Measurements from ENCODE around the gene CFL1.
A peak's percentile ranks its signal among the peaks of the same experiment; 100 is the strongest.

Gene CFL1

DNA sequence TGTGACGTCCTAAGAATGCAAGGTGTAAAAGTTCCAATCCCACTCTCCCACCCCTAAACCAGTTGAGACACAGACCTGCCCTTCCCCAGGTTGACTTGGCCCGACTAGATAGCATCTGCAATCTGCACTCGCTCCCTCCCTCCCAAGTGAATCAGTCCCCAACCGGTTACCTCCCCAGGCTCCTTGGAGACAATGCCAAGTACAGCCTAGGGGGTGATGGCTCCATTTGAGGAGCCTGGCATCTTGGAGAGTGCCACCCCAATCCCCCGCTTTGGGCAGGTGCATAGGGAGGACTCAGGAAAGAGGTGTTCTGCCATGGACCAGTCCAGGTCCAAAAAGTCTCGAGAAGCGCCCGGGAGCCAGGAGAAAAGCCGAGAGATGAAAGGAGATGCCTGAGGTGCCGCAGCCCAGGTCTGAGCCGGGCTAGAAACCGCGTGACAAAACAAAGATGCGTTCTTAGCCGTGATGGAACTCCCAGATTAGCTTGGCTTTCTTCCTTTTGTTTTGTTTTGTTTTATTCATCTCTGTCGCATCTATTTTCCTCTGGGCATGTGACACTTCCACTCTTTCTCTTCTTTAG lies 42.9 kb downstream of the CFL1 start:
- Histone ChIP-seq H3K4me1 (ENCODE audit: control insufficient read depth in 5 of 5, insufficient read depth in 5 of 5, low read length in 5 of 5) (peaks cover 24 to 69% (median 61%) of the 10 kb centered on the region in 5 donors), H3K27ac (ENCODE audit: low read depth, low read length) (peak overlapping the region; percentile 99)

DNA sequence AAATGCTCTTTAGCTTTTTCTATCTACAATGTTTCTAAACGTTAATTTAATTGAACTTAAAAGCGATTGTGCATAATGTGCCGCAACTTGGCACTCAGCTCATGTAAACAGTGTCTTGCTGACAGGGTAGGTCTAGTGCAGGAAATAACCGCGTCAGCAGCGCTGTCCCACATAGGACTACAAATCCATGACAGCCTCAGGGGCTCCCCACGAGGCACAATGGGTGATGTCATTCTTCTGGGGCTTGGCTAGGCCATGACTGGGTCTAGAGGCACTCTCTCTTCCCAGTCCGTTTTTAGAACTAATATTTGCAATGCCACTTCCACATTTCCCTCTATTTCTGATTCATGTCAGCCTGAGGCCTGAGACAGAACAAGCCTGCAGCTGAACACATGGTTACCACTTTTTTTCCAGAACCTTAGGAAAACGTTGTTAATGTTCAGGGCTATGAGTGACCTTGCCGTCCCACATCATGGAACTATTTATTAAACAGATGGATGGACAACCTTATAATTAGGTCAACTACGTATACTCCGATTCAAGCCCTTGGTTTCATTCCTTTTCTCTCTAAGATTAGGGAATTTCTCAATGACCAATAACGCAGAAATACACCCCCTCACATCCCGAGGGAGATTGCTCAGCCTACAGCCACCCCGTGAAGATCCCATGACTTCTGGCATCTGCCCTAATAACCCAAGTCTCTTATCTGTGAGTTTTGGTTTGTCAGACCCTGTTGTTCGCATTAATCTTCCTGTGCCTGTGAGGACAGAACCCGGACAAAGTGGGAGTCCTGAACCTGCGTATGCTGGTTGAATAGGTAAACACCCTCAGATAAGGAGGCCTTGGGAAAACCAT lies 43.6 kb downstream of the CFL1 start:
- peak overlapping the region in 4 of 5 donors; percentile 23 to 81 (median 70) for H3K9ac ChIP-seq (ENCODE audit: low read length in 5 of 5)

More for the DNA sequence above, 42.9 kb downstream of the CFL1 start:
- H3K9me3 ChIP-seq (ENCODE audit: control insufficient read depth in 5 of 5, low read length in 5 of 5) = no peaks in the 10 kb centered on the region
- peaks cover 0 to 4% (median 0%) of the 10 kb centered on the region in 5 donors for H3K27me3 ChIP-seq (ENCODE audit: control insufficient read depth in 5 of 5, insufficient read depth in 4 of 5, low read length in 5 of 5)
- H3K4me3 ChIP-seq (ENCODE audit: low read depth in 1 of 5, low read length in 5 of 5) = no peak overlapping the region
- peak overlapping the region in 4 of 5 donors; percentile 23 to 81 (median 70) for H3K9ac ChIP-seq (ENCODE audit: low read length in 5 of 5)
- H3K36me3 ChIP-seq (ENCODE audit: control insufficient read depth in 5 of 5, insufficient read depth in 5 of 5, low read length in 5 of 5) = peaks cover 0 to 2% (median 0%) of the 10 kb centered on the region in 5 donors

DNA sequence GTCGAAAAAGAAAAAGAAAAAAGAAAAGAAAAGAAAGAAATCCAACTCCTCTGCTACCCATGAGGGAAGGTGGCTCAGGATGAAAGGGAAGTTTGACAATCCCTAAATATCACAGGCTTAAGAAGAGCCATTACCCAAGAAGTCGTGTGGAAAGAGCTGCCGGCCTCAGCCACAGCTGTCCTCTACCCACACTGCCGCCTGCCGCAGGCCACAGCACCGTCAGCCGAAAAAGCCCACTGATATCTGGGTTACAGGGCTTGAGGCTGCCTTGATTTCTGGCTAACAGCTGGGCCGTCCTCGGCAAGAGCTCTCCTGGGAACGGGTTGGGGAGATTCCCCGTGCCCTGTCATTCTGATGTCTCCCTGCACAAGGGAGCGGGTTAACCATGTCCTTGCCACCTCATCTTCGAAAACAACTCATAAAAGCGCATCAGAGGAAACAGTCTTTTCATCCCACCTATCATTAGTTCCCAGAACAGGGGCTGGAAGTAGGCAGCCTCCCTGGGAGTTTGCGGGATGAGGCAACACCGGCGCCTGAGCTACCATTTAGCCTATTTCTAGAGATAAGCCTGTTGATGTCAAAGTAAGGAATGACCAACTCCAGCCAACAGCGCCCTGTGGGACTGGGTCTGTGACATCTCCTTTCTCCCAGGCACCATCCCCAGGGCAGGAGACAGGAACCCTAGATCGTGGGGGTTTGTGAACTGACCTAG lies 46.1 kb downstream of the CFL1 start:
- Histone ChIP-seq H3K4me1 (ENCODE audit: control insufficient read depth in 5 of 5, insufficient read depth in 5 of 5, low read length in 5 of 5) (peaks cover 24 to 64% (median 55%) of the 10 kb centered on the region in 5 donors), H3K36me3 (ENCODE audit: control insufficient read depth in 5 of 5, insufficient read depth in 5 of 5, low read length in 5 of 5) (peaks cover 0 to 2% (median 0%) of the 10 kb centered on the region in 5 donors), H3K27ac (ENCODE audit: low read depth, low read length) (peak overlapping the region; percentile 99), H3K9me3 (ENCODE audit: control insufficient read depth in 5 of 5, low read length in 5 of 5) (no peaks in the 10 kb centered on the region), H3K9ac (ENCODE audit: low read length in 5 of 5) (peak overlapping the region in 3 of 5 donors; percentile 5 to 94 (median 35)), H3K4me3 (ENCODE audit: low read depth in 1 of 5, low read length in 5 of 5) (peak overlapping the region in 1 of 5 donors; percentile 6), H3K27me3 (ENCODE audit: control insufficient read depth in 5 of 5, insufficient read depth in 4 of 5, low read length in 5 of 5) (peaks cover 0 to 9% (median 0%) of the 10 kb centered on the region in 5 donors)

More for the DNA sequence above, 43.6 kb downstream of the CFL1 start:
- H3K27ac ChIP-seq (ENCODE audit: low read depth, low read length) = peak overlapping the region; percentile 99
- peaks cover 24 to 72% (median 64%) of the 10 kb centered on the region in 5 donors for H3K4me1 ChIP-seq (ENCODE audit: control insufficient read depth in 5 of 5, insufficient read depth in 5 of 5, low read length in 5 of 5)
- H3K9me3 ChIP-seq (ENCODE audit: control insufficient read depth in 5 of 5, low read length in 5 of 5) = no peaks in the 10 kb centered on the region
- peak overlapping the region in 1 of 5 donors; percentile 7 for H3K4me3 ChIP-seq (ENCODE audit: low read depth in 1 of 5, low read length in 5 of 5)
- peaks cover 0 to 4% (median 0%) of the 10 kb centered on the region in 5 donors for H3K27me3 ChIP-seq (ENCODE audit: control insufficient read depth in 5 of 5, insufficient read depth in 4 of 5, low read length in 5 of 5)
- peaks cover 0 to 2% (median 0%) of the 10 kb centered on the region in 5 donors for H3K36me3 ChIP-seq (ENCODE audit: control insufficient read depth in 5 of 5, insufficient read depth in 5 of 5, low read length in 5 of 5)

- Histone ChIP-seq H3K9ac (ENCODE audit: low read length in 5 of 5) (no peak overlapping the region), H3K9me3 (ENCODE audit: control insufficient read depth in 5 of 5, low read length in 5 of 5) (no peaks in the 10 kb centered on the region), H3K27me3 (ENCODE audit: control insufficient read depth in 5 of 5, insufficient read depth in 4 of 5, low read length in 5 of 5) (peaks cover 0 to 10% (median 0%) of the 10 kb centered on the region in 5 donors), H3K4me3 (ENCODE audit: low read depth in 1 of 5, low read length in 5 of 5) (peak overlapping the region in 1 of 5 donors; percentile 16), H3K27ac (ENCODE audit: low read depth, low read length) (no peak overlapping the region), H3K4me1 (ENCODE audit: control insufficient read depth in 5 of 5, insufficient read depth in 5 of 5, low read length in 5 of 5) (peaks cover 22 to 52% (median 46%) of the 10 kb centered on the region in 5 donors), H3K36me3 (ENCODE audit: control insufficient read depth in 5 of 5, insufficient read depth in 5 of 5, low read length in 5 of 5) (peaks cover 0 to 2% (median 0%) of the 10 kb centered on the region in 5 donors)
These were observed 47.7 kb downstream of the CFL1 start for GRCh38 chr11:65810046-65810868.

DNA sequence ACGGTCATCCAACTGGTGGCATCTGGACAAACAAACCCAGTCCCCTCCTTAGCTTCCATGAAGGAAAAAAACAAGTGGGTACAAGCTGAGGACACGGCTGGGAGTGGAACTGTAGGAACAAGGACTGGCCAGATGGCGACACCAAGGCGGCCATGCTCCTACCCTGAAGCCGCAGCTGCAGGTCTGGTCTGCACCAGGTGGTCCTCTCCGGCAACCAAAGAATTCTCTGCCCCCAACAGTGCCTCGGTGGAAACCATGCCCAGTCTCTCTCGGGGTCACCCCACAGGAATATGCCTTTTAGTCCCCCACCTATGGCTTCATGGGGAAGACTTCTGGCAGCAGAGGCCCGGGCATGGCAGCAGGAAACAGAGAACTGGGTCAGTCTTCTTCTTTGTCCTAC lies 48.5 kb downstream of the CFL1 start:
- no peak overlapping the region for H3K27ac ChIP-seq (ENCODE audit: low read depth, low read length)
- H3K4me3 ChIP-seq (ENCODE audit: low read depth in 1 of 5, low read length in 5 of 5) = no peak overlapping the region
- peaks cover 17 to 44% (median 40%) of the 10 kb centered on the region in 5 donors for H3K4me1 ChIP-seq (ENCODE audit: control insufficient read depth in 5 of 5, insufficient read depth in 5 of 5, low read length in 5 of 5)
- H3K36me3 ChIP-seq (ENCODE audit: control insufficient read depth in 5 of 5, insufficient read depth in 5 of 5, low read length in 5 of 5) = no peaks in the 10 kb centered on the region
- no peaks in the 10 kb centered on the region for H3K9me3 ChIP-seq (ENCODE audit: control insufficient read depth in 5 of 5, low read length in 5 of 5)
- H3K9ac ChIP-seq (ENCODE audit: low read length in 5 of 5) = no peak overlapping the region
- peaks cover 0 to 10% (median 0%) of the 10 kb centered on the region in 5 donors for H3K27me3 ChIP-seq (ENCODE audit: control insufficient read depth in 5 of 5, insufficient read depth in 4 of 5, low read length in 5 of 5)

- peaks cover 4 to 15% (median 6%) of the 10 kb centered on the region in 5 donors for H3K27me3 ChIP-seq (ENCODE audit: control insufficient read depth in 5 of 5, insufficient read depth in 4 of 5, low read length in 5 of 5)
- no peak overlapping the region for H3K27ac ChIP-seq (ENCODE audit: low read depth, low read length)
- H3K9me3 ChIP-seq (ENCODE audit: control insufficient read depth in 5 of 5, low read length in 5 of 5) = no peaks in the 10 kb centered on the region
- H3K4me3 ChIP-seq (ENCODE audit: low read depth in 1 of 5, low read length in 5 of 5) = no peak overlapping the region
- H3K9ac ChIP-seq (ENCODE audit: low read length in 5 of 5) = no peak overlapping the region
- no peaks in the 10 kb centered on the region for H3K36me3 ChIP-seq (ENCODE audit: control insufficient read depth in 5 of 5, insufficient read depth in 5 of 5, low read length in 5 of 5)
- peaks cover 12 to 38% (median 33%) of the 10 kb centered on the region in 5 donors for H3K4me1 ChIP-seq (ENCODE audit: control insufficient read depth in 5 of 5, insufficient read depth in 5 of 5, low read length in 5 of 5)
These were observed 49.1 kb downstream of the CFL1 start for GRCh38 chr11:65808744-65809341.

- Histone ChIP-seq H3K4me1 (ENCODE audit: control insufficient read depth in 5 of 5, insufficient read depth in 5 of 5, low read length in 5 of 5) (peaks cover 7 to 20% (median 20%) of the 10 kb centered on the region in 5 donors), H3K27ac (ENCODE audit: low read depth, low read length) (no peak overlapping the region), H3K9me3 (ENCODE audit: control insufficient read depth in 5 of 5, low read length in 5 of 5) (no peaks in the 10 kb centered on the region), H3K36me3 (ENCODE audit: control insufficient read depth in 5 of 5, insufficient read depth in 5 of 5, low read length in 5 of 5) (no peaks in the 10 kb centered on the region), H3K9ac (ENCODE audit: low read length in 5 of 5) (no peak overlapping the region), H3K27me3 (ENCODE audit: control insufficient read depth in 5 of 5, insufficient read depth in 4 of 5, low read length in 5 of 5) (peaks cover 13 to 25% (median 17%) of the 10 kb centered on the region in 5 donors), H3K4me3 (ENCODE audit: low read depth in 1 of 5, low read length in 5 of 5) (no peak overlapping the region)
These were observed 51.0 kb downstream of the CFL1 start for GRCh38 chr11:65806979-65807378.
